Measurements from ENCODE around the gene GNG12.

DNA sequence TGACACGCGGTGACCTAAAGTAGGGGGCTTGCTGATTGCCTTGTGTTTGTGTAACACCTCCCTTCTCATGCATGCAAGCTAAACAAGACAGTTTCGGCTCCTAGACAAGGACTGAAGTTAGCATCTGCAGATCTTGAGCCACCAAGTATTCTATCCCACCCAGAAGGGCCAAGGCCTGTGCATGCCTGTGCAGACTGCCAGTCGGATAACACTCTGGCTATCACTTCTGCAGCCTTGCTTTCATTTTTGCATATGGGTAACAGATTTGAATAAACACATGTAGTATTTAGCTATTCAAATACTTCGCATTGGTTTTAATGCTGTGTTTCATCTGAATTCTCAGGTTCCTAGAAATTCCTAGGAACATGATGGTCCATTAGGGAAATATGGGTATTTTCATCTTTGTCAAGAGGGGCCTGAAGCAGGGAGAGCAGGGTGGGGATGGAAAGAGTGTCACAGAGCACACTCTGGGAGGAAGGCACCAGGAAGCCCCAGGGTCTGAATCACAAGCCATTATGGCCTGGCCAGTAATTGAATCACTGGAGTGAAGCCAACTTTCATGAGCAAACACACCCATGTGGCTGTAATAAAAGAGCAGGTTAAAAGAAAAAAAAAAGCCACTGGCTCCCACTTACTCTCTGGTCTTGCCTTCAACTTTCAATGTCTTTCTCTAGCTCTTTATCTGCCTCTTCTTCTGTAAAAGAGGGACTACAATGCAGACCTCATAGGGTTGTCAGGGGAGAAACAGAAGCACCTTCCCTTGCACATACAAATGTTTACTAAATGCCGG is 120.0 kb downstream of the GNG12 start:
- TF ChIP-seq EZH2 (IDR thresholded peaks at IDR 0.05; ENCODE audit: insufficient read depth, poor library complexity, severe bottlenecking) (no peak), EZH2phosphoT487 (IDR thresholded peaks at IDR 0.05; ENCODE audit: insufficient read depth, low read depth) (no peak)
